Fibroblast of lung (primary cell): ENCODE data around the gene C1QC. TPM values are rescaled to one million over a fixed set of nuclear protein-coding genes. Genes with fewer than 3 reads are reported as not detected.

Experiments
- DNase-seq, 2 donors: peaks; one replicate each; pipeline versions ENCODE4 v3.0.0 to v3.0.0-alpha.2; 2010; ENCODE audit warnings: low read depth in 2 of 2
- H2AFZ ChIP-seq: 2 replicates; pipeline ENCODE4 v1.5.1; 2012; ENCODE audit warnings: low read length, control low read depth, inconsistent platforms
- H3K27ac ChIP-seq: 2 replicates; pipeline ENCODE4 v1.5.1; 2011; ENCODE audit warnings: low read length, control low read depth; ENCODE audit not compliant: insufficient read depth
- H3K27me3 ChIP-seq: 2 replicates; pipeline ENCODE4 v1.5.1; 2011; ENCODE audit warnings: mild to moderate bottlenecking, low read length; ENCODE audit not compliant: control insufficient read depth, insufficient read depth
- H3K36me3 ChIP-seq: 2 replicates; pipeline ENCODE4 v1.5.1; 2011; ENCODE audit warnings: low read length; ENCODE audit not compliant: control insufficient read depth, insufficient read depth
- H3K4me1 ChIP-seq: 2 replicates; pipeline ENCODE4 v1.5.1; 2011; ENCODE audit warnings: low read length; ENCODE audit not compliant: control insufficient read depth, insufficient read depth; ENCODE audit errors: extremely low read depth
- H3K4me2 ChIP-seq: 2 replicates; pipeline ENCODE4 v1.5.1; 2011; ENCODE audit warnings: low read length, control low read depth; ENCODE audit not compliant: insufficient read depth; ENCODE audit errors: extremely low read depth
- H3K4me3 ChIP-seq, 4 experiments: fragments of 200-600 bp in 1 of 4; sonication (generic) in 1 of 4; replicated peaks in 1 of 4; 2 replicates each; pipeline ENCODE4 v1.5.1; 2011 to 2016; ENCODE audit warnings: low read length in 4 of 4, low read depth in 3 of 4, mild to moderate bottlenecking in 3 of 4, control low read depth in 2 of 4, inconsistent platforms in 1 of 4, mixed read lengths in 1 of 4; ENCODE audit not compliant: insufficient read depth in 1 of 4; ENCODE audit errors: control extremely low read depth in 1 of 4
- H3K79me2 ChIP-seq: 2 replicates; pipeline ENCODE4 v1.5.1; 2012; ENCODE audit warnings: mild to moderate bottlenecking, low read length, inconsistent platforms; ENCODE audit not compliant: control insufficient read depth, insufficient read depth
- H3K9ac ChIP-seq: 2 replicates; pipeline ENCODE4 v1.5.1; 2011; ENCODE audit warnings: mild to moderate bottlenecking, low read length, control low read depth; ENCODE audit not compliant: insufficient read depth
- H3K9me3 ChIP-seq: 2 replicates; pipeline ENCODE4 v1.5.1; 2012; ENCODE audit warnings: low read depth, low read length; ENCODE audit not compliant: control insufficient read depth, insufficient read depth
- H4K20me1 ChIP-seq: 2 replicates; pipeline ENCODE4 v1.5.1; 2011; ENCODE audit warnings: low read length; ENCODE audit not compliant: control insufficient read depth, insufficient read depth; ENCODE audit errors: extremely low read depth
- EZH2 ChIP-seq: IDR thresholded peaks from 2 replicates; pipeline ENCODE4 v1.5.1; 2012; ENCODE audit warnings: low read length, control low read depth, mild to moderate bottlenecking; ENCODE audit errors: missing control alignments
- polyA plus RNA-seq, 2 donors: library from polyadenylated mRNA; depleted of rRNA in 1 of 2; stranded (reverse) in 1 of 2; unstranded in 1 of 2; fragments of >200 nt; gene quantifications; 2 replicates each; pipeline ENCODE4 v1.2.1, GENCODE V29; 2011 to 2012; ENCODE audit warnings: missing spikeins in 1 of 2
- total RNA-seq: library from RNA; depleted of rRNA; stranded (reverse); fragments of >200 nt; gene quantifications from 2 replicates; pipeline ENCODE4 v1.2.1, GENCODE V29; 2014
- TF ChIP-seq, protein P1 (sequence below), 2 donors: IDR thresholded peaks in 1 of 2; conservative IDR thresholded peaks in 1 of 2; 1 replicate in 1 of 2; 2 replicates in 1 of 2; pipeline ENCODE4 v1.5.1; 2011 to 2012; ENCODE audit warnings: low read length in 2 of 2, control low read depth in 1 of 2, inconsistent platforms in 1 of 2, low read depth in 1 of 2, mild to moderate bottlenecking in 1 of 2

C1QC gene
- total and polyA plus RNA-seq, 2 donors (not counting 1 experiment from before 2014, with no cell fraction given), result not detected

DNA sequence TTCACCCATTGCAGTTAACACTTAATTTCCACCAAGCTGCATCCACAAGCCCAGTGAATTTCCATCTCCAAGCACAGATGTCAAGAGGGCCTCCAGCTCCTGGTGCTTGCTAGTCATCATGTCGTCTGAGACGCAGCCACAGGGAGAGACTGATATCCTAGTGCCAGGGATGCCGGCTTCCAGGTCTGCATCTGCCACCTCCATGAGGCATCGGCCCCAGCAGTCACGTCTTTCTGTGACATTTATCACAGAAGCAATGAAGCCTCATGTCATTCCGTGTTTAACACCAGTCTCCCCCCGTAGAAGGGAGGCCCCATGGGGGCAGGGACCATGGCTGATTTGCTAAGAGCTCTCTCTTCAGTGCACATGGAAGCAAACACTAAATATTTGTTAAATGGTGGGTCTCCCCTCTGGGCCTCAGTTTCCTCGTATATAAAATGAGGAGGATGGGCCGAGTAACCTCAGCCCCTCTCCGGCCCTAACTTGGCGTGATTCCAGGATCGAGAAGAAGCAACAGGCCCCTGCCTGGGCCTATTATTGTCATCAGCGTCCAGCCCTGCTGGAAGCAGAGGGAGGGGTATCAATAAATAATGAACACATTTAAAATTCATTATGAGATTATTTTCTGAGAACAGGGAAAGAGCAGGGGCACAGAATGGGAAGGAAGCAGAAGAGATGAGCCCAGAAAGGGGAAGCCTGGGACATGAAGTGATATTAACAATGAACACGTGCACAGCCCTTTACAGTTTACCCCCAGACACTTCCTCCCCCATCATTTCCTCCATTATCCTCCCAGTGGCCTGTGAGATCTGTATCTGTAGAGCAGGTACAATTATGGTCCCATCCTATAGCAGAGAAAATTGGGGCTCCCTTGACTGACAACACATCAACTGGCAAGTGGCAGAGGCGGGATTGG lies 8.8 kb downstream of the C1QC start:
- Histone ChIP-seq H3K27ac (no peak overlapping the region), H3K27me3 (peaks cover 13% of the 10 kb centered on the region), H3K9ac (no peak overlapping the region), H3K9me3 (no peaks in the 10 kb centered on the region), H3K4me3 (no peak overlapping the region), H4K20me1 (no peaks in the 10 kb centered on the region), H3K4me2 (no peak overlapping the region), H3K79me2 (no peaks in the 10 kb centered on the region), H3K36me3 (no peaks in the 10 kb centered on the region), H2AFZ (no peak overlapping the region), H3K4me1 (no peaks in the 10 kb centered on the region)
- TF ChIP-seq EZH2, result no peak
- TF ChIP-seq, protein P1, sequence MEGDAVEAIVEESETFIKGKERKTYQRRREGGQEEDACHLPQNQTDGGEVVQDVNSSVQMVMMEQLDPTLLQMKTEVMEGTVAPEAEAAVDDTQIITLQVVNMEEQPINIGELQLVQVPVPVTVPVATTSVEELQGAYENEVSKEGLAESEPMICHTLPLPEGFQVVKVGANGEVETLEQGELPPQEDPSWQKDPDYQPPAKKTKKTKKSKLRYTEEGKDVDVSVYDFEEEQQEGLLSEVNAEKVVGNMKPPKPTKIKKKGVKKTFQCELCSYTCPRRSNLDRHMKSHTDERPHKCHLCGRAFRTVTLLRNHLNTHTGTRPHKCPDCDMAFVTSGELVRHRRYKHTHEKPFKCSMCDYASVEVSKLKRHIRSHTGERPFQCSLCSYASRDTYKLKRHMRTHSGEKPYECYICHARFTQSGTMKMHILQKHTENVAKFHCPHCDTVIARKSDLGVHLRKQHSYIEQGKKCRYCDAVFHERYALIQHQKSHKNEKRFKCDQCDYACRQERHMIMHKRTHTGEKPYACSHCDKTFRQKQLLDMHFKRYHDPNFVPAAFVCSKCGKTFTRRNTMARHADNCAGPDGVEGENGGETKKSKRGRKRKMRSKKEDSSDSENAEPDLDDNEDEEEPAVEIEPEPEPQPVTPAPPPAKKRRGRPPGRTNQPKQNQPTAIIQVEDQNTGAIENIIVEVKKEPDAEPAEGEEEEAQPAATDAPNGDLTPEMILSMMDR (conservative IDR thresholded peaks at IDR 0.05 in 1 of 2, IDR thresholded peaks at IDR 0.05 in 1 of 2; ENCODE audit: low read depth in 1 of 2, low read length in 2 of 2), result no peak
- no peak for DNase-seq

DNA sequence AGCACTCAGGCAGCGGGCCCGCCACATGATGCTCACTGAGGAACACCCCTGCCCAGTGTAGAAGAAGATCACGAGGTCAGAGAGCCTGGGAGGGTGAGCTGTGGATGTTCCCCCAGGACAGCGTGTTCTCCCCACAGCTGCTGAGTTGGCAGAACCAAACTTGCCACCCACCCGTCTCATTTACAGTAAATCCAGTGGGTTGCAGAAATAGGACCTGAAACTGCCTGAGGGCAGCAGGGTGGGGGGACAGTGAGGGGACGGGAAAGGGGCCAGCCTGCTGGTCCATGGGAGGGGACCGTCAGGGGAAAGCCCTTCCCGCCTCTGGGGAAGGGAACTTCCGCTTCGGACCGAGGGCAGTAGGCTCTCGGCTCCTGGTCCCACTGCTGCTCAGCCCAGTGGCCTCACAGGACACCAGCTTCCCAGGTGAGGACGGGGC lies 9.5 kb downstream of the C1QC start, which contains the start of gene C1QB:
TSS of gene C1QB (plus strand) at position 356 of the 436 bp plus-strand sequence. CDS start 6,227 bp downstream, outside the sequence.
- Histone ChIP-seq H3K27ac (no peak within 1 kb of the TSS), H3K4me3 (no peak within 1 kb of the TSS), H3K9me3 (no peaks in the 10 kb centered on the region), H3K27me3 (peaks cover 13% of the 10 kb centered on the region), H2AFZ (no peak within 1 kb of the TSS), H4K20me1 (no peaks in the 10 kb centered on the region), H3K4me1 (no peaks in the 10 kb centered on the region), H3K9ac (no peak within 1 kb of the TSS), H3K36me3 (no peaks in the 10 kb centered on the region), H3K79me2 (no peaks in the 10 kb centered on the region), H3K4me2 (no peak within 1 kb of the TSS)
- no peak for DNase-seq
- TF ChIP-seq, protein P1 (conservative IDR thresholded peaks at IDR 0.05 in 1 of 2, IDR thresholded peaks at IDR 0.05 in 1 of 2; ENCODE audit: low read depth in 1 of 2, low read length in 2 of 2), result no peak
- TF ChIP-seq EZH2, result no peak

DNA sequence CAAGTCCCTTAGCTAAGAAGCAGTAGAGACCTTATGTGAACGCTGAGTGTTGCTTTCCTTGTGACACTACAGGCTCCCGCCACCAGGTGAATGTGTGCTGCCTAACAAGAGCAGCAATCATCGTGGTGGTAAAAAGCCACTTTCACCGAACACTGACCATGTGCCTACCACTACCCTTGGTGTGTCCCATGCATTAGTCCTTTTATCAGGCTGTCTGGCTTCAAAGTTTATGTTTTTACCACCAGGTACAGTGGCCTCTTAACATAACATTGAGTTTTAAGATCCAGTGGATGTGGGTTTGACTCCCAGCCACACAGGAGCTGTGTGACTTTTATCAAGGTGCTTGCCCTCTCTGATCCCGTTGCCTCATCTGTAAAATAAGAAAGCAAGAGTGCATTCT lies 11.3 kb downstream of the C1QC start:
- Histone ChIP-seq H3K36me3 (no peaks in the 10 kb centered on the region), H3K27me3 (peaks cover 16% of the 10 kb centered on the region), H3K27ac (no peak overlapping the region), H3K4me2 (no peak overlapping the region), H3K4me1 (no peaks in the 10 kb centered on the region), H3K9me3 (no peaks in the 10 kb centered on the region), H4K20me1 (no peaks in the 10 kb centered on the region), H3K79me2 (no peaks in the 10 kb centered on the region), H3K4me3 (no peak overlapping the region), H3K9ac (no peak overlapping the region), H2AFZ (no peak overlapping the region)
- no peak for TF ChIP-seq EZH2
- TF ChIP-seq, protein P1 (conservative IDR thresholded peaks at IDR 0.05 in 1 of 2, IDR thresholded peaks at IDR 0.05 in 1 of 2; ENCODE audit: low read depth in 1 of 2, low read length in 2 of 2), result peak in 1 of 2 donors; percentile 8
- DNase-seq, result no peak
